H9 (cell line): ENCODE measurements around the gene CLDN20. TPM values are rescaled to one million over a fixed set of nuclear protein-coding genes. Genes with fewer than 3 reads are reported as not detected.

ENCODE experiments used
- DNase-seq: peaks from one replicate; pipeline ENCODE4 v3.0.0-alpha.2; 2017
- H2AFZ ChIP-seq: one replicate; pipeline ENCODE4 v1.6.1; 2013; ENCODE audit warnings: mild to moderate bottlenecking, low read length, control low read depth, moderate library complexity
- H2AK5ac ChIP-seq: 2 replicates; pipeline ENCODE4 v1.6.1; 2013; ENCODE audit warnings: low read length, control low read depth, mixed read lengths; ENCODE audit not compliant: insufficient read length
- H2BK120ac ChIP-seq: one replicate; pipeline ENCODE4 v1.6.1; 2013; ENCODE audit warnings: low read depth, mild to moderate bottlenecking, low read length, control low read depth, inconsistent platforms; ENCODE audit not compliant: poor library complexity, severe bottlenecking
- H2BK12ac ChIP-seq: 2 replicates; pipeline ENCODE4 v1.6.1; 2013; ENCODE audit warnings: low read length, control low read depth, mixed read lengths, low read depth; ENCODE audit not compliant: insufficient read length
- H2BK15ac ChIP-seq: 2 replicates; pipeline ENCODE4 v1.6.1; 2013; ENCODE audit warnings: low read depth, low read length, control low read depth
- H2BK20ac ChIP-seq: one replicate; pipeline ENCODE4 v1.6.1; 2013; ENCODE audit warnings: low read depth, mild to moderate bottlenecking, low read length, control low read depth, inconsistent platforms; ENCODE audit not compliant: poor library complexity, severe bottlenecking
- H2BK5ac ChIP-seq: 2 replicates; pipeline ENCODE4 v1.6.1; 2013; ENCODE audit warnings: low read length, control low read depth, mixed read lengths; ENCODE audit not compliant: insufficient read length
- H3K14ac ChIP-seq: 2 replicates; pipeline ENCODE4 v1.6.1; 2013; ENCODE audit warnings: low read length, control low read depth; ENCODE audit not compliant: insufficient read depth
- H3K18ac ChIP-seq: 2 replicates; pipeline ENCODE4 v1.6.1; 2013; ENCODE audit warnings: low read depth, mild to moderate bottlenecking, mixed read lengths, low read length, control low read depth; ENCODE audit not compliant: insufficient read length
- H3K23ac ChIP-seq: 2 replicates; pipeline ENCODE4 v1.6.1; 2013; ENCODE audit warnings: low read length, control low read depth, mixed read lengths, low read depth; ENCODE audit not compliant: insufficient read length
- H3K23me2 ChIP-seq: 2 replicates; pipeline ENCODE4 v1.6.1; 2013; ENCODE audit warnings: low read depth, mild to moderate bottlenecking, mixed read lengths, low read length, control low read depth; ENCODE audit not compliant: insufficient read length, poor library complexity, severe bottlenecking
- H3K27ac ChIP-seq: 2 replicates; pipeline ENCODE4 v1.5.1; 2013; ENCODE audit warnings: low read length, control low read depth, mixed read lengths, low read depth; ENCODE audit not compliant: insufficient read length
- H3K27me3 ChIP-seq: 2 replicates; pipeline ENCODE4 v1.6.1; 2013; ENCODE audit warnings: low read length, control low read depth, inconsistent platforms; ENCODE audit not compliant: insufficient read depth
- H3K4ac ChIP-seq: 2 replicates; pipeline ENCODE4 v1.6.1; 2013; ENCODE audit warnings: low read depth, mild to moderate bottlenecking, control low read depth, inconsistent platforms, low read length, moderate library complexity
- H3K4me1 ChIP-seq: 2 replicates; pipeline ENCODE4 v1.6.1; 2013; ENCODE audit warnings: low read length, control low read depth, inconsistent platforms; ENCODE audit not compliant: insufficient read depth
- H3K4me2 ChIP-seq: 2 replicates; pipeline ENCODE4 v1.6.1; 2013; ENCODE audit warnings: low read length, control low read depth, mixed read lengths; ENCODE audit not compliant: insufficient read length, insufficient read depth
- H3K56ac ChIP-seq: 2 replicates; pipeline ENCODE4 v1.6.1; 2013; ENCODE audit warnings: low read depth, mild to moderate bottlenecking, mixed read lengths, low read length, control low read depth; ENCODE audit not compliant: insufficient read length
- H3K79me1 ChIP-seq: 2 replicates; pipeline ENCODE4 v1.6.1; 2013; ENCODE audit warnings: low read depth, mild to moderate bottlenecking, moderate library complexity, low read length, control low read depth, inconsistent platforms; ENCODE audit not compliant: insufficient read depth, poor library complexity, severe bottlenecking
- H3K79me2 ChIP-seq: 2 replicates; pipeline ENCODE4 v1.6.1; 2013; ENCODE audit warnings: low read length, control low read depth, inconsistent platforms; ENCODE audit not compliant: insufficient read depth
- H3K9ac ChIP-seq: 2 replicates; pipeline ENCODE4 v1.6.1; 2013; ENCODE audit warnings: low read length, control low read depth, mixed read lengths; ENCODE audit not compliant: insufficient read length; ENCODE audit errors: extremely low read depth
- H3K9me3 ChIP-seq: one replicate; pipeline ENCODE4 v1.6.1; 2013; ENCODE audit warnings: low read depth, low read length, inconsistent platforms; ENCODE audit not compliant: control insufficient read depth
- H3T11ph ChIP-seq: one replicate; pipeline ENCODE4 v1.6.1; 2013; ENCODE audit warnings: mild to moderate bottlenecking, low read length, control low read depth, inconsistent platforms
- H4K20me1 ChIP-seq: one replicate; pipeline ENCODE4 v1.6.1; 2013; ENCODE audit not compliant: control insufficient read depth, insufficient read length, insufficient read depth
- H4K5ac ChIP-seq: 2 replicates; pipeline ENCODE4 v1.6.1; 2013; ENCODE audit warnings: low read depth, mild to moderate bottlenecking, mixed read lengths, low read length, control low read depth; ENCODE audit not compliant: insufficient read length
- H4K8ac ChIP-seq: replicated peaks from 2 replicates; pipeline ENCODE4 v1.6.1; 2013; ENCODE audit warnings: low read length, control low read depth, mixed read lengths, low read depth; ENCODE audit not compliant: insufficient read length
- H4K91ac ChIP-seq: 2 replicates; pipeline ENCODE4 v1.6.1; 2013; ENCODE audit warnings: low read depth, mild to moderate bottlenecking, moderate library complexity, mixed read lengths, low read length, control low read depth; ENCODE audit not compliant: insufficient read length
- H3K27ac Mint-ChIP-seq, 3 experiments: 2 replicates in 2 of 3; 3 replicates in 1 of 3; pipeline ENCODE4 v1.8.0; 2020 to 2021; ENCODE audit warnings: mixed read lengths in 3 of 3, mild to moderate bottlenecking in 1 of 3, moderate library complexity in 1 of 3
- H3K27me3 Mint-ChIP-seq: 2 replicates; pipeline ENCODE4 v1.8.0; 2021; ENCODE audit warnings: low read depth, mild to moderate bottlenecking, moderate library complexity, mixed read lengths
- H3K36me3 Mint-ChIP-seq, 3 experiments: 2 replicates in 2 of 3; 3 replicates in 1 of 3; pipeline ENCODE4 v1.8.0; 2020 to 2021; ENCODE audit warnings: low read depth in 3 of 3, mixed read lengths in 3 of 3; ENCODE audit not compliant: insufficient read depth in 1 of 3
- H3K4me1 Mint-ChIP-seq, 2 experiments: 2 replicates each; pipeline ENCODE4 v1.8.0; 2020; ENCODE audit warnings: mixed read lengths in 2 of 2
- H3K4me3 Mint-ChIP-seq, 2 experiments: 2 replicates in 1 of 2; 3 replicates in 1 of 2; pipeline ENCODE4 v1.8.0; 2020 to 2021; ENCODE audit warnings: mild to moderate bottlenecking in 2 of 2, mixed read lengths in 2 of 2, moderate library complexity in 1 of 2
- H3K9me3 Mint-ChIP-seq, 2 experiments: 2 replicates in 1 of 2; 3 replicates in 1 of 2; pipeline ENCODE4 v1.8.0; 2020; ENCODE audit warnings: mild to moderate bottlenecking in 2 of 2, mixed read lengths in 2 of 2, moderate library complexity in 1 of 2
- CTCF ChIP-seq: fragments of 200-600 bp; sonication (generic); conservative IDR thresholded peaks from 3 replicates; pipeline ENCODE4 v1.8.0; 2021; ENCODE audit warnings: antibody characterized with exemption, mild to moderate bottlenecking
- WGBS: extraction: QIAGEN DNeasy Blood & Tissue Kit; methylation state at CpG from one replicate; pipeline ENCODE4 v1.1.7; 2013; ENCODE audit warnings: missing lambda C conversion rate, low lambda C conversion rate, mixed read lengths; ENCODE audit not compliant: insufficient read length; ENCODE audit errors: extremely low coverage; 5-methylcytosine and 5-hydroxymethylcytosine counted together
- total RNA-seq: library from RNA; stranded (reverse); gene quantifications from 2 replicates; pipeline ENCODE4 v1.2.1, GENCODE V29; 2021

CLDN20 gene
- total RNA-seq, 1 experiment from 2014 or later = not detected

GRCh38 chr6:155253337-155253736, 10.5 kb upstream of the CLDN20 start:
- H3K9me3 Mint-ChIP-seq = no peaks in the 10 kb centered on the region
- Histone ChIP-seq H3K4me2 (no peak overlapping the region), H2AK5ac (no peak overlapping the region), H3K14ac (no peak overlapping the region), H3K4me1 (0 out of 2 replicates have a peak, but pooled peaks cover 2% of the 10 kb centered on the region), H3K18ac (no peak overlapping the region), H3K4ac (no peak overlapping the region), H3K23me2 (no peaks in the 10 kb centered on the region), H3K79me1 (no peaks in the 10 kb centered on the region), H2BK120ac (no peak overlapping the region), H3K9me3 (no peaks in the 10 kb centered on the region), H2AFZ (no peak overlapping the region), H3K79me2 (no peaks in the 10 kb centered on the region), H2BK5ac (no peak overlapping the region), H3T11ph (no peak overlapping the region), H3K56ac (no peak overlapping the region), H4K91ac (no peak overlapping the region), H4K8ac (no peak overlapping the region), H2BK12ac (no peak overlapping the region), H2BK15ac (no peak overlapping the region), H3K27ac (peak overlapping the region; percentile 74), H4K20me1 (no peaks in the 10 kb centered on the region), H2BK20ac (no peak overlapping the region), H3K9ac (no peak overlapping the region), H3K23ac (no peak overlapping the region), H4K5ac (no peak overlapping the region), H3K27me3 (no peaks in the 10 kb centered on the region)
- peaks cover 16 to 69% (median 62%) of the 10 kb centered on the region in 3 experiments; a peak in 6 of 7 replicates for H3K36me3 Mint-ChIP-seq
- peak overlapping the region; percentile 74 to 99 (median 84) for H3K27ac Mint-ChIP-seq
- no CpG with 5 or more reads among the region's 1 CpG for WGBS
- H3K4me3 Mint-ChIP-seq = no peak overlapping the region
- peaks cover 25 to 27% of the 10 kb centered on the region in 2 experiments for H3K4me1 Mint-ChIP-seq
- DNase-seq = no peak
- TF ChIP-seq CTCF = no peak
- no peaks in the 10 kb centered on the region for H3K27me3 Mint-ChIP-seq
